H1 (cell line): Measurements from ENCODE around the gene PDE3A. TPM values are rescaled to one million over a fixed set of nuclear protein-coding genes. Genes with fewer than 3 reads are reported as not detected.

ENCODE experiments used
- CREB1 ChIP-seq: IDR thresholded peaks from 2 replicates; pipeline ENCODE4 v1.6.1; 2012; ENCODE audit warnings: inconsistent platforms
- EP300 ChIP-seq, 2 experiments: IDR thresholded peaks; 1 replicate in 1 of 2; 2 replicates in 1 of 2; pipeline ENCODE4 v1.6.1; 2011 to 2012; ENCODE audit warnings: low read depth in 2 of 2, low read length in 2 of 2, mild to moderate bottlenecking in 2 of 2, borderline replicate concordance in 1 of 2, inconsistent platforms in 1 of 2, moderate library complexity in 1 of 2
- KDM4A ChIP-seq: IDR thresholded peaks from one replicate; pipeline ENCODE4 v1.7.1; 2012; ENCODE audit warnings: low read depth, mild to moderate bottlenecking, moderate library complexity, low read length, inconsistent platforms; ENCODE audit not compliant: severe bottlenecking
- SIN3A ChIP-seq, 2 experiments: IDR thresholded peaks in 1 of 2; conservative IDR thresholded peaks in 1 of 2; 2 replicates each; pipeline ENCODE4 v1.6.1; 2011 to 2012; ENCODE audit warnings: low read length in 2 of 2, improper control_type of control experiment in 1 of 2, low read depth in 1 of 2, mild to moderate bottlenecking in 1 of 2
- SUZ12 ChIP-seq: fragments of 200-600 bp; sonication (generic); IDR thresholded peaks from 2 replicates; pipeline ENCODE4 v1.6.1; 2012; ENCODE audit warnings: mild to moderate bottlenecking, inconsistent platforms, low read length, moderate library complexity, mixed read lengths
- YY1 ChIP-seq: IDR thresholded peaks from 2 replicates; pipeline ENCODE4 v1.6.1; 2011; ENCODE audit warnings: low read depth, mild to moderate bottlenecking, low read length
- polyA plus RNA-seq, 7 experiments: library from polyadenylated mRNA; depleted of rRNA in 3 of 7; stranded (reverse) in 5 of 7; unstranded in 2 of 7; fragments of >200 nt in 5 of 7; fragments of 200-250 nt in 2 of 7; gene quantifications; 1 replicate in 5 of 7; 2 replicates in 1 of 7; 4 replicates in 1 of 7; pipeline versions ENCODE4 v1.2.1 to v1.2.3, GENCODE V29; 2011 to 2013; ENCODE audit warnings: missing spikeins in 2 of 7, mixed read lengths in 2 of 7
- total RNA-seq: library from RNA; stranded (reverse); fragmentation: NEBNext Ultra II Directional; extraction: Animal tissue kit (Norgen Biotek cat#: 25700); gene quantifications from 2 replicates; pipeline ENCODE4 v1.2.1, GENCODE V29; 2021
- TF ChIP-seq, protein P1 (sequence below): fragments of 300-600 bp; sonication (generic); IDR thresholded peaks from 2 replicates; pipeline ENCODE4 v1.7.1; 2012; ENCODE audit warnings: low read length, moderate library complexity, mild to moderate bottlenecking, inconsistent platforms; ENCODE audit not compliant: insufficient replicate concordance
- TF ChIP-seq, protein P2 (sequence below): IDR thresholded peaks from 2 replicates; pipeline ENCODE4 v1.6.1; 2011; ENCODE audit warnings: low read depth, mild to moderate bottlenecking, low read length; ENCODE audit not compliant: insufficient read depth

The PDE3A gene
- total and polyA plus RNA-seq, 2 of the 8 experiments (the other 6 are each of a cell fraction or from before 2014, with no cell fraction given), result 1.4 to 3.4 TPM

DNA sequence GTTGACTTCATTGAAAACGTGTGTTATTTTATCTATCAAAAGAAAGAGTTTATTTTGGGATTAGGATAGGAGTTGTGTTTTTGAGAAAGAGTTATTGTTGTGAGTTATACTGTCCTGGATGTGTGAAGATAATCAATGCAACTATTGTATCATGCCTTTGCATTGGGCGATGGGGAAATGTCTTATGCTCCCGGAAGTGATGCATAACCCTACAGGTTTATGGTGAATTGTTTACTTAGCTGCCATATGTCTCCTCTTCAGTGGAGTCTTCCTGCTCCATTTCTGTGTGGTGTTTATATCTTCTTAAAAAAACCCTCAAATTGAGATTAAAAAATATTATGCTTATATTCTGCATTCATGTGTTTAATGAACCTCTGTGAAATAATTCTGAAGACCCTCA, 6.5 kb downstream of the PDE3A start (continued):
- TF ChIP-seq, protein P1, sequence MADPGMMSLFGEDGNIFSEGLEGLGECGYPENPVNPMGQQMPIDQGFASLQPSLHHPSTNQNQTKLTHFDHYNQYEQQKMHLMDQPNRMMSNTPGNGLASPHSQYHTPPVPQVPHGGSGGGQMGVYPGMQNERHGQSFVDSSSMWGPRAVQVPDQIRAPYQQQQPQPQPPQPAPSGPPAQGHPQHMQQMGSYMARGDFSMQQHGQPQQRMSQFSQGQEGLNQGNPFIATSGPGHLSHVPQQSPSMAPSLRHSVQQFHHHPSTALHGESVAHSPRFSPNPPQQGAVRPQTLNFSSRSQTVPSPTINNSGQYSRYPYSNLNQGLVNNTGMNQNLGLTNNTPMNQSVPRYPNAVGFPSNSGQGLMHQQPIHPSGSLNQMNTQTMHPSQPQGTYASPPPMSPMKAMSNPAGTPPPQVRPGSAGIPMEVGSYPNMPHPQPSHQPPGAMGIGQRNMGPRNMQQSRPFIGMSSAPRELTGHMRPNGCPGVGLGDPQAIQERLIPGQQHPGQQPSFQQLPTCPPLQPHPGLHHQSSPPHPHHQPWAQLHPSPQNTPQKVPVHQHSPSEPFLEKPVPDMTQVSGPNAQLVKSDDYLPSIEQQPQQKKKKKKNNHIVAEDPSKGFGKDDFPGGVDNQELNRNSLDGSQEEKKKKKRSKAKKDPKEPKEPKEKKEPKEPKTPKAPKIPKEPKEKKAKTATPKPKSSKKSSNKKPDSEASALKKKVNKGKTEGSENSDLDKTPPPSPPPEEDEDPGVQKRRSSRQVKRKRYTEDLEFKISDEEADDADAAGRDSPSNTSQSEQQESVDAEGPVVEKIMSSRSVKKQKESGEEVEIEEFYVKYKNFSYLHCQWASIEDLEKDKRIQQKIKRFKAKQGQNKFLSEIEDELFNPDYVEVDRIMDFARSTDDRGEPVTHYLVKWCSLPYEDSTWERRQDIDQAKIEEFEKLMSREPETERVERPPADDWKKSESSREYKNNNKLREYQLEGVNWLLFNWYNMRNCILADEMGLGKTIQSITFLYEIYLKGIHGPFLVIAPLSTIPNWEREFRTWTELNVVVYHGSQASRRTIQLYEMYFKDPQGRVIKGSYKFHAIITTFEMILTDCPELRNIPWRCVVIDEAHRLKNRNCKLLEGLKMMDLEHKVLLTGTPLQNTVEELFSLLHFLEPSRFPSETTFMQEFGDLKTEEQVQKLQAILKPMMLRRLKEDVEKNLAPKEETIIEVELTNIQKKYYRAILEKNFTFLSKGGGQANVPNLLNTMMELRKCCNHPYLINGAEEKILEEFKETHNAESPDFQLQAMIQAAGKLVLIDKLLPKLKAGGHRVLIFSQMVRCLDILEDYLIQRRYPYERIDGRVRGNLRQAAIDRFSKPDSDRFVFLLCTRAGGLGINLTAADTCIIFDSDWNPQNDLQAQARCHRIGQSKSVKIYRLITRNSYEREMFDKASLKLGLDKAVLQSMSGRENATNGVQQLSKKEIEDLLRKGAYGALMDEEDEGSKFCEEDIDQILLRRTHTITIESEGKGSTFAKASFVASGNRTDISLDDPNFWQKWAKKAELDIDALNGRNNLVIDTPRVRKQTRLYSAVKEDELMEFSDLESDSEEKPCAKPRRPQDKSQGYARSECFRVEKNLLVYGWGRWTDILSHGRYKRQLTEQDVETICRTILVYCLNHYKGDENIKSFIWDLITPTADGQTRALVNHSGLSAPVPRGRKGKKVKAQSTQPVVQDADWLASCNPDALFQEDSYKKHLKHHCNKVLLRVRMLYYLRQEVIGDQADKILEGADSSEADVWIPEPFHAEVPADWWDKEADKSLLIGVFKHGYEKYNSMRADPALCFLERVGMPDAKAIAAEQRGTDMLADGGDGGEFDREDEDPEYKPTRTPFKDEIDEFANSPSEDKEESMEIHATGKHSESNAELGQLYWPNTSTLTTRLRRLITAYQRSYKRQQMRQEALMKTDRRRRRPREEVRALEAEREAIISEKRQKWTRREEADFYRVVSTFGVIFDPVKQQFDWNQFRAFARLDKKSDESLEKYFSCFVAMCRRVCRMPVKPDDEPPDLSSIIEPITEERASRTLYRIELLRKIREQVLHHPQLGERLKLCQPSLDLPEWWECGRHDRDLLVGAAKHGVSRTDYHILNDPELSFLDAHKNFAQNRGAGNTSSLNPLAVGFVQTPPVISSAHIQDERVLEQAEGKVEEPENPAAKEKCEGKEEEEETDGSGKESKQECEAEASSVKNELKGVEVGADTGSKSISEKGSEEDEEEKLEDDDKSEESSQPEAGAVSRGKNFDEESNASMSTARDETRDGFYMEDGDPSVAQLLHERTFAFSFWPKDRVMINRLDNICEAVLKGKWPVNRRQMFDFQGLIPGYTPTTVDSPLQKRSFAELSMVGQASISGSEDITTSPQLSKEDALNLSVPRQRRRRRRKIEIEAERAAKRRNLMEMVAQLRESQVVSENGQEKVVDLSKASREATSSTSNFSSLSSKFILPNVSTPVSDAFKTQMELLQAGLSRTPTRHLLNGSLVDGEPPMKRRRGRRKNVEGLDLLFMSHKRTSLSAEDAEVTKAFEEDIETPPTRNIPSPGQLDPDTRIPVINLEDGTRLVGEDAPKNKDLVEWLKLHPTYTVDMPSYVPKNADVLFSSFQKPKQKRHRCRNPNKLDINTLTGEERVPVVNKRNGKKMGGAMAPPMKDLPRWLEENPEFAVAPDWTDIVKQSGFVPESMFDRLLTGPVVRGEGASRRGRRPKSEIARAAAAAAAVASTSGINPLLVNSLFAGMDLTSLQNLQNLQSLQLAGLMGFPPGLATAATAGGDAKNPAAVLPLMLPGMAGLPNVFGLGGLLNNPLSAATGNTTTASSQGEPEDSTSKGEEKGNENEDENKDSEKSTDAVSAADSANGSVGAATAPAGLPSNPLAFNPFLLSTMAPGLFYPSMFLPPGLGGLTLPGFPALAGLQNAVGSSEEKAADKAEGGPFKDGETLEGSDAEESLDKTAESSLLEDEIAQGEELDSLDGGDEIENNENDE, result no peak
- TF ChIP-seq KDM4A (no peak), SIN3A (conservative IDR thresholded peaks at IDR 0.05 in 1 of 2, IDR thresholded peaks at IDR 0.05 in 1 of 2; ENCODE audit: low read depth in 1 of 2, low read length in 2 of 2) (no peak), SUZ12 (no peak), YY1 (no peak), EP300 (IDR thresholded peaks at IDR 0.05; ENCODE audit: borderline replicate concordance in 1 of 2, low read depth in 2 of 2, low read length in 2 of 2) (no peak), CREB1 (no peak)
- TF ChIP-seq, protein P2, sequence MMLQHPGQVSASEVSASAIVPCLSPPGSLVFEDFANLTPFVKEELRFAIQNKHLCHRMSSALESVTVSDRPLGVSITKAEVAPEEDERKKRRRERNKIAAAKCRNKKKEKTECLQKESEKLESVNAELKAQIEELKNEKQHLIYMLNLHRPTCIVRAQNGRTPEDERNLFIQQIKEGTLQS, result no peak
